Osteoblast (primary cell): Measurements from ENCODE around the gene ADAM22. TPM values are rescaled to one million over a fixed set of nuclear protein-coding genes. Genes with fewer than 3 reads are reported as not detected.

Experiments used
- DNase-seq: peaks from one replicate; pipeline ENCODE4 v3.0.0; 2011; ENCODE audit warnings: low spot score, mixed read lengths; ENCODE audit not compliant: insufficient read length; ENCODE audit errors: missing footprints
- H2AFZ ChIP-seq: 2 replicates; pipeline ENCODE4 v1.6.0; 2011; ENCODE audit warnings: mild to moderate bottlenecking, low read length
- H3K27ac ChIP-seq: 2 replicates; pipeline ENCODE4 v1.5.1; 2011; ENCODE audit warnings: mild to moderate bottlenecking, low read depth, low read length, moderate library complexity
- H3K27me3 ChIP-seq: 2 replicates; pipeline ENCODE4 v1.6.0; 2012; ENCODE audit warnings: mild to moderate bottlenecking, control low read depth, inconsistent platforms, low read length, moderate library complexity; ENCODE audit not compliant: insufficient read depth
- H3K36me3 ChIP-seq: 2 replicates; pipeline ENCODE4 v1.5.1; 2011; ENCODE audit warnings: mild to moderate bottlenecking, low read length, control low read depth, moderate library complexity; ENCODE audit not compliant: insufficient read depth
- H3K4me1 ChIP-seq: 2 replicates; pipeline ENCODE4 v1.5.1; 2011; ENCODE audit warnings: mild to moderate bottlenecking, low read length, control low read depth, moderate library complexity; ENCODE audit not compliant: insufficient read depth
- H3K4me2 ChIP-seq: 2 replicates; pipeline ENCODE4 v1.6.0; 2011; ENCODE audit warnings: mild to moderate bottlenecking, low read length; ENCODE audit not compliant: insufficient read depth
- H3K4me3 ChIP-seq: fragments of 200-600 bp; sonication (generic); 3 replicates; pipeline ENCODE4 v1.5.1; 2012; ENCODE audit warnings: mild to moderate bottlenecking, low read length, inconsistent platforms; ENCODE audit not compliant: insufficient read depth
- H3K79me2 ChIP-seq: 2 replicates; pipeline ENCODE4 v1.6.0; 2012; ENCODE audit warnings: mild to moderate bottlenecking, low read length, control low read depth, inconsistent platforms; ENCODE audit not compliant: insufficient read depth
- H3K9me3 ChIP-seq: 2 replicates; pipeline ENCODE4 v1.5.1; 2011; ENCODE audit warnings: low read depth, low read length, control low read depth
- H4K20me1 ChIP-seq: 2 replicates; pipeline ENCODE4 v1.6.0; 2012; ENCODE audit warnings: mild to moderate bottlenecking, low read length, control low read depth; ENCODE audit not compliant: insufficient read depth
- total RNA-seq: library from RNA; depleted of rRNA; stranded (reverse); fragments of >200 nt; gene quantifications from 2 replicates; pipeline ENCODE4 v1.2.3, GENCODE V29; 2012
- TF ChIP-seq, protein P1 (sequence below): IDR thresholded peaks from 2 replicates; pipeline ENCODE4 v1.5.1; 2011; ENCODE audit warnings: mild to moderate bottlenecking, low read depth, low read length, moderate library complexity; ENCODE audit errors: extremely low read depth

ADAM22 gene
- total RNA-seq, 1 donor, result 0.36 TPM

DNA sequence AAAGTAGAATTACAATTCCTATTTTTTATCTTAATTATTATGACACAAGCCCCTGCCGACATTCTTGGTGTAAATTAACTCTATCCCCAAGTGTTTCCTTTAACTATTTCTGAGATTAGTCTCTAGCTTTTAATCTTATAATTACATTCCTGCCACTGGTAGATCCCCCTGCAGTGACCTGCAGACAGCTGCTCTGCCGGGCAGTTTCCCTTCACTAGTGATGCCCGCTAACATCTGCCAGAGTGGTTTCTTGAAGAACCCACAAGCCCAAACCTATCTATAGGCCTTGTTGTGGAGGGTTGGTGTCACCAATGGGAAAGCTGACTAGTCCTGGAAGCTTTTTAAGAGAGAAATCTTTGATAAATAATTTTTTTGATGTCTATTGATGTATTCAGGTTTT lies 50.0 kb downstream of the ADAM22 start:
- Histone ChIP-seq H3K9me3 (no peaks in the 10 kb centered on the region), H3K36me3 (no peaks in the 10 kb centered on the region), H3K4me3 (no peak overlapping the region), H3K4me2 (no peak overlapping the region), H2AFZ (no peak overlapping the region), H3K79me2 (no peaks in the 10 kb centered on the region), H3K27me3 (no peaks in the 10 kb centered on the region), H3K4me1 (no peaks in the 10 kb centered on the region), H4K20me1 (no peaks in the 10 kb centered on the region), H3K27ac (no peak overlapping the region)
- TF ChIP-seq, protein P1, sequence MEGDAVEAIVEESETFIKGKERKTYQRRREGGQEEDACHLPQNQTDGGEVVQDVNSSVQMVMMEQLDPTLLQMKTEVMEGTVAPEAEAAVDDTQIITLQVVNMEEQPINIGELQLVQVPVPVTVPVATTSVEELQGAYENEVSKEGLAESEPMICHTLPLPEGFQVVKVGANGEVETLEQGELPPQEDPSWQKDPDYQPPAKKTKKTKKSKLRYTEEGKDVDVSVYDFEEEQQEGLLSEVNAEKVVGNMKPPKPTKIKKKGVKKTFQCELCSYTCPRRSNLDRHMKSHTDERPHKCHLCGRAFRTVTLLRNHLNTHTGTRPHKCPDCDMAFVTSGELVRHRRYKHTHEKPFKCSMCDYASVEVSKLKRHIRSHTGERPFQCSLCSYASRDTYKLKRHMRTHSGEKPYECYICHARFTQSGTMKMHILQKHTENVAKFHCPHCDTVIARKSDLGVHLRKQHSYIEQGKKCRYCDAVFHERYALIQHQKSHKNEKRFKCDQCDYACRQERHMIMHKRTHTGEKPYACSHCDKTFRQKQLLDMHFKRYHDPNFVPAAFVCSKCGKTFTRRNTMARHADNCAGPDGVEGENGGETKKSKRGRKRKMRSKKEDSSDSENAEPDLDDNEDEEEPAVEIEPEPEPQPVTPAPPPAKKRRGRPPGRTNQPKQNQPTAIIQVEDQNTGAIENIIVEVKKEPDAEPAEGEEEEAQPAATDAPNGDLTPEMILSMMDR, result no peak
- DNase-seq, result no peak

DNA sequence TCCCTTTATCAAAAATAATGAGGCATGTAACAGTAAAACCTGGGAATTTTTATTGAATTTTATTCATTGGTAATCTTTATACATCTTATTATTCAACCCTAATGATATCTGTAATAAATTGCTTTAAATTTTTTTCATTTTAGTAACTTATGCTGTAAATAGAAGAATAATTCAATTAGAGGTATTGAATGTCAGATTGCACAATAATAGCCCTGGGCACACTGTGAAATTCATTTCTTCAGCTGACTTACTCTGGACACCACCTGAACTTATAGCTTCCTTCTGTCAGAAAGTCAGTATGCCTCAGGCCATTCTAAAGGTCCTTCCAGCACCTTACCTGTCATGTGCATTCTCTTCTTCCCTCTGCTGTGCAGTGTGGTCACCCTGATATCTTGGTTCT lies 59.2 kb downstream of the ADAM22 start:
- H3K4me2 ChIP-seq, result no peak overlapping the region
- TF ChIP-seq, protein P1, result no peak

DNA sequence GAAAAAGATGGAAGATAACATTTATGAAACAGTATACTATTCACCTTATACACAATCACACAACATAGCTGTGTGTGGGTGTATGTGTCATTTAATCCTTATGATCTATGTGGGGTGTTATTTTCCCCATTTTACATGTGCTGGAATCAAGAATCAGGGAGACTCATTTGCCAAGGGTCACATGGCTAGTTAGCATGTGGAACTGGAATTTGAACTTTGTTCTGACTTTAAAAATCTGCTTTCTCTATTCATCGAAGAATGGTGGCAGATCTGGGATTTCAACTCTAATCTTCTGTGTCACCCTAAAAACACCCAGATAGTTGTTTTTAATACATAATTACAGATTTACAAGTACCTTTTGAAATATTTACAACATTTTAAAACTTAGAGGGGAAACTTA lies 65.2 kb downstream of the ADAM22 start:
- H2AFZ ChIP-seq, result no peak overlapping the region
- no peaks in the 10 kb centered on the region for H3K36me3 ChIP-seq
- H3K9me3 ChIP-seq, result no peaks in the 10 kb centered on the region
- no peak for DNase-seq
- H3K79me2 ChIP-seq, result no peaks in the 10 kb centered on the region
- no peak overlapping the region for H3K4me2 ChIP-seq
- no peaks in the 10 kb centered on the region for H3K4me1 ChIP-seq
- TF ChIP-seq, protein P1, result no peak
- no peak overlapping the region for H3K4me3 ChIP-seq
- H4K20me1 ChIP-seq, result no peaks in the 10 kb centered on the region
- H3K27ac ChIP-seq, result no peak overlapping the region
- no peaks in the 10 kb centered on the region for H3K27me3 ChIP-seq

More for the DNA sequence above, 59.2 kb downstream of the ADAM22 start:
- Histone ChIP-seq H3K4me3 (no peak overlapping the region), H3K27ac (no peak overlapping the region), H3K27me3 (no peaks in the 10 kb centered on the region), H2AFZ (no peak overlapping the region), H3K9me3 (no peaks in the 10 kb centered on the region), H3K79me2 (no peaks in the 10 kb centered on the region), H3K36me3 (no peaks in the 10 kb centered on the region), H4K20me1 (no peaks in the 10 kb centered on the region), H3K4me1 (no peaks in the 10 kb centered on the region)
- no peak for DNase-seq

DNA sequence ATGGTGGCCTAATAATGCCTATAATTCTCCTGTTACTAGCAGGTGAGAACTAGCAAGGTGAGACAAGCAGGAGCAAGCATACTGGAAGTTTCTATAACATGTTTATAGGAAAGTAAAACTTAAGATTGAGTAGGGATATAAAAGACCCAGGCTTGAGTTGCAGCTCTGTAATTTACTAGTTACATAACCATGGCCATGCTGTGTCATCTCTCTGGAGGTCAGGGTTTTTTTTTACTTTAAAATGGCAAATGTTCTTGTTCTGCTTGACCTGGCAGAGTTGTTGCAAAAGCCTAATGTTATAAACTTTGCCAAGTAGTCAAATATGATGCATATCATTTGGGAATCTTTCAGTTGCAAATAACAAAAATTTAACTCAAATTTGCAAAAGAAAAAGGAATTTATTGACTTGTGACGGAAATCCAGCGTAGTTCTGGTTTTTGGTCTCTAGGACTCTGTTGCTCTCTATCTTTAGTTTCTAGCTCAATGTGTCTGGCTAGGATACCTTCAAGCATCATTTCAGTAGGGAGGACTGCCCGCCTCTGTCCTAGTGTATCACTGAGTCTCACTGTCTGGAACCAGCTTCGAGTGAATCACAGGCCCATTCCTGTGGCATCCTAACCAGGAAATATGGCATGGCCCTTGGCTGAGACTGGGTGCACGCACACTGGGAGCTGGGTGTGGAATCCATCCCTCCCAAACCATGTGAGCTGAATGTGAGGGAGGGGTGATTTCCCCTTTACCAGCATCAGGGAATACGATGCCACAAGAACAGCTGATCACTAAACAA lies 67.9 kb downstream of the ADAM22 start:
- no peak overlapping the region for H3K27ac ChIP-seq
- no peak for DNase-seq
- H3K27me3 ChIP-seq, result no peaks in the 10 kb centered on the region
- TF ChIP-seq, protein P1, result no peak
- H2AFZ ChIP-seq, result no peak overlapping the region
- no peak overlapping the region for H3K4me2 ChIP-seq
- no peaks in the 10 kb centered on the region for H3K79me2 ChIP-seq
- no peak overlapping the region for H3K4me3 ChIP-seq
- no peaks in the 10 kb centered on the region for H4K20me1 ChIP-seq
- no peaks in the 10 kb centered on the region for H3K36me3 ChIP-seq
- H3K9me3 ChIP-seq, result no peaks in the 10 kb centered on the region
- H3K4me1 ChIP-seq, result no peaks in the 10 kb centered on the region
